ENCODE results near the gene CIB4. TPM values are rescaled to one million over a fixed set of nuclear protein-coding genes. Genes with fewer than 3 reads are reported as not detected.
"Not testable (repeated sequence)": the region's sequence is repeated elsewhere in the genome, so short reads cannot be mapped to it uniquely, and the experiment has no call there.

CIB4 gene
- total RNA-seq, 4 donors from 2014 or later, result not detected

DNA sequence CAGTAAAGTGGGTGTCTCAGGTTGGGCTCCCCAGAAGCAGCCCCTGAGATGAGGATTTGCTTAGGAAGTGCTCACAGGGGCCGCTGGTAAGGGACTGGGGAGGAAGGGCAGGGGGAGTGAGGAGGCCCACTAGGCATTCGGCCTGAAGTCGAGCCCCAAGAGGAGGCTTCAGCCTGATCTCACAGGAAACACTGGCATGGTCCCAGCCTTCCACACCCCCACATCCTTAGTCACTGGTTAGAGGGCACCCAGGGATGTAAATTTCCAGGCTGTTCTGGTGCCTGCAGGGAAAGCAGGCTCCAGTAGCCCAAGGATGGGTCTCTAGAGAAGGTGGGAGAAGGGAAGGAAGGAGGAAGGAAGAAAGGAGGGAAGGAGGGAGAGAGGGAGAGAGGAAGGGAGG lies 29.0 kb upstream of the CIB4 start:
- no peak overlapping the region for H3K4me3 ChIP-seq
- no peaks in the 10 kb centered on the region for H3K4me1 ChIP-seq
- H3K9me3 ChIP-seq, result no peaks in the 10 kb centered on the region
- no peaks in the 10 kb centered on the region for H3K36me3 ChIP-seq
- 43% methylated on average over 3 of the region's 3 CpGs for WGBS
- peaks cover 0 to 6% (median 0%) of the 10 kb centered on the region in 4 donors for H3K27me3 ChIP-seq
- intact Hi-C loops (cut with DNase I), result no loop called here
- DNase-seq (ENCODE audit: extremely low spot score), result no peak
- TF ChIP-seq CTCF (IDR thresholded peaks at IDR 0.05), result no peak
- no peak for TF ChIP-seq EP300 (IDR thresholded peaks at IDR 0.05)
- no peak for TF ChIP-seq POLR2A (IDR thresholded peaks at IDR 0.05; ENCODE audit: low read depth)
- TF ChIP-seq POLR2AphosphoS5 (IDR thresholded peaks at IDR 0.05), result no peak
- H3K27ac ChIP-seq (replicated peaks in 1 of 4), result no peak overlapping the region

GRCh38 chr2:26668856-26669750 lies 27.9 kb upstream of the CIB4 start:
- no peak for DNase-seq (ENCODE audit: extremely low spot score)
- WGBS, result 64% methylated on average over 8 of the region's 8 CpGs
- Histone ChIP-seq H3K27ac (replicated peaks in 1 of 4) (no peak overlapping the region), H3K36me3 (no peaks in the 10 kb centered on the region), H3K4me3 (no peak overlapping the region), H3K9me3 (no peaks in the 10 kb centered on the region), H3K4me1 (no peaks in the 10 kb centered on the region), H3K27me3 (peaks cover 0 to 6% (median 0%) of the 10 kb centered on the region in 4 donors)
- TF ChIP-seq EP300 (IDR thresholded peaks at IDR 0.05), result no peak
- no peak for TF ChIP-seq POLR2AphosphoS5 (IDR thresholded peaks at IDR 0.05)
- TF ChIP-seq POLR2A (IDR thresholded peaks at IDR 0.05; ENCODE audit: low read depth), result no peak
- no peak for TF ChIP-seq CTCF (IDR thresholded peaks at IDR 0.05)
- intact Hi-C loops (cut with DNase I), result no loop called here

DNA sequence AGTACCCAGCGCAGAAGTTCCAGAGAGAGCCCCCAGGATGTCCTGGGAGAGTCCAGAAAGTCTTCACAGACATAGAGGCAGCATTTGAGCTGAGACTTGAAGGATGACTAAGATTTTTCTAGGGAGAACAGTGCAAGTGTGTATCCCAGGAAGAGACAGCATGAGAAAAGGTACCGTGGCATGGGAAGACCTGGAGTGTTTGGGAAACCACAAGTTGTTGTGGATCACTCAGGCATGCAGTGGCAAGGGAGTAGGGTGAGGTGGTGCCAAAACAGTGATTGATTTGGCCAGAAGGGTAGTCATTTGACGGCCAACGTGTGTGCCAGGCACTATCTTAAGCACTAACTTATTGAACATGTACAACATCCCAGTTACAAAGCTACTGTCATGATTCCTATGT lies 26.9 kb upstream of the CIB4 start:
- 96% methylated on average over 4 of the region's 4 CpGs for WGBS
- TF ChIP-seq POLR2A (IDR thresholded peaks at IDR 0.05; ENCODE audit: low read depth) (no peak), CTCF (IDR thresholded peaks at IDR 0.05) (no peak), POLR2AphosphoS5 (IDR thresholded peaks at IDR 0.05) (no peak), EP300 (IDR thresholded peaks at IDR 0.05) (no peak)
- no peaks in the 10 kb centered on the region for H3K9me3 ChIP-seq
- no peaks in the 10 kb centered on the region for H3K4me1 ChIP-seq
- H3K4me3 ChIP-seq, result no peak overlapping the region
- intact Hi-C loops (cut with DNase I), result no loop called here
- DNase-seq (ENCODE audit: extremely low spot score), result no peak
- H3K36me3 ChIP-seq, result no peaks in the 10 kb centered on the region
- H3K27me3 ChIP-seq, result peaks cover 0 to 6% (median 0%) of the 10 kb centered on the region in 4 donors
- no peak overlapping the region for H3K27ac ChIP-seq (replicated peaks in 1 of 4)

GRCh38 chr2:26666671-26667070 lies 25.5 kb upstream of the CIB4 start:
- Histone ChIP-seq H3K4me3 (no peak overlapping the region), H3K36me3 (no peaks in the 10 kb centered on the region), H3K27ac (replicated peaks in 1 of 4) (no peak overlapping the region), H3K27me3 (peaks cover 0 to 6% (median 0%) of the 10 kb centered on the region in 4 donors), H3K9me3 (no peaks in the 10 kb centered on the region), H3K4me1 (no peaks in the 10 kb centered on the region)
- intact Hi-C loops (cut with DNase I), result no loop called here
- WGBS, result 98% methylated on average over 2 of the region's 2 CpGs
- no peak for DNase-seq (ENCODE audit: extremely low spot score)
- TF ChIP-seq CTCF (IDR thresholded peaks at IDR 0.05) (no peak), POLR2A (IDR thresholded peaks at IDR 0.05; ENCODE audit: low read depth) (no peak), EP300 (IDR thresholded peaks at IDR 0.05) (no peak)

- H3K36me3 ChIP-seq; H3K27me3 ChIP-seq; H3K27ac ChIP-seq (replicated peaks in 1 of 4); H3K4me3 ChIP-seq; DNase-seq (ENCODE audit: extremely low spot score); H3K4me1 ChIP-seq; intact Hi-C loops (cut with DNase I); H3K9me3 ChIP-seq: not testable (repeated sequence)
- 95% methylated on average over 17 of the region's 21 CpGs for WGBS
Measured at GRCh38 chr2:26665296-26665695, 24.1 kb upstream of the CIB4 start.
